Measurements from ENCODE around the gene CATSPERE. TPM values are rescaled to one million over a fixed set of nuclear protein-coding genes. Genes with fewer than 3 reads are reported as not detected.

The CATSPERE gene
- total and polyA plus RNA-seq, 9 of the 15 experiments (the other 6 are each of a cell fraction or from before 2014, with no cell fraction given): 0.06 to 0.16 (median 0.09) TPM; not detected in 3

DNA sequence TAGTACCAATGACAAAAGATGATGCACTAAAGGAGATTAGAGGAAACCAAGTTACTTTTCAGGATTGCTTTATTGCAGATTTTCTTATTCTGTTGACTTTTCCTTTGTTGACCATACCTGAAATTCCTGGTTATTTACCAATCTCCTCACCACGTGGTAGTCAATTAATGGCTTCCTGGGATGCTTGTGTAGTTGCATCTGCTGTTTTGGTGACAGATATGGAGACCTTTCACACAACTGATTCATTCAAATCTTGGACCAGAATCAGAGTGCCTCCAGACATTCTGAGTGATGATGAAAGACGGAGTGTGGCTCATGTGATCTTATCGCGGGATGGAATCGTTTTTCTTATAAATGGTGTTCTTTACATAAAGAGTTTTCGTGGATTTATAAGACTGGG is 91.3 kb downstream of the CATSPERE start (continued):
- TF ChIP-seq, protein P1, sequence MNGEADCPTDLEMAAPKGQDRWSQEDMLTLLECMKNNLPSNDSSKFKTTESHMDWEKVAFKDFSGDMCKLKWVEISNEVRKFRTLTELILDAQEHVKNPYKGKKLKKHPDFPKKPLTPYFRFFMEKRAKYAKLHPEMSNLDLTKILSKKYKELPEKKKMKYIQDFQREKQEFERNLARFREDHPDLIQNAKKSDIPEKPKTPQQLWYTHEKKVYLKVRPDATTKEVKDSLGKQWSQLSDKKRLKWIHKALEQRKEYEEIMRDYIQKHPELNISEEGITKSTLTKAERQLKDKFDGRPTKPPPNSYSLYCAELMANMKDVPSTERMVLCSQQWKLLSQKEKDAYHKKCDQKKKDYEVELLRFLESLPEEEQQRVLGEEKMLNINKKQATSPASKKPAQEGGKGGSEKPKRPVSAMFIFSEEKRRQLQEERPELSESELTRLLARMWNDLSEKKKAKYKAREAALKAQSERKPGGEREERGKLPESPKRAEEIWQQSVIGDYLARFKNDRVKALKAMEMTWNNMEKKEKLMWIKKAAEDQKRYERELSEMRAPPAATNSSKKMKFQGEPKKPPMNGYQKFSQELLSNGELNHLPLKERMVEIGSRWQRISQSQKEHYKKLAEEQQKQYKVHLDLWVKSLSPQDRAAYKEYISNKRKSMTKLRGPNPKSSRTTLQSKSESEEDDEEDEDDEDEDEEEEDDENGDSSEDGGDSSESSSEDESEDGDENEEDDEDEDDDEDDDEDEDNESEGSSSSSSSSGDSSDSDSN (IDR thresholded peaks at IDR 0.05; ENCODE audit: borderline replicate concordance in 1 of 2, low read depth in 2 of 2, low read length in 2 of 2): no peak

DNA sequence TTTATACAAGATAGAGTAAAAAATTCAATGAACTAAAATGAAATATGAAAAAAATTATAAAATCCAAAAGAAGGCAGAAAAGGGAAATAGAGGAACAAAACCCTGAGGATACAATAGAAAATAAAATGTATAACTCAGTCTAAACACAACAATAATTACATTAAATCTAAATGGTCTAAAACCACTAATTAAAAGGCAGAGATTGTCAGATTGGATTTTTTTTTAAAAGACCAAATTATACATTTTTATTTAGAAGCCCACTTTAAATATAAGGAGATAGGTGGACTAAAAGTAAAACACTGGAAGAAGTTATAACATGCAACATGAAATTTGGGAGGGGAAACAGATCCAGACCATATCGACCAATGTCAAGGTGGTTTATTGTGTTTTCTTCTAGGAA is 95.2 kb downstream of the CATSPERE start:
- 0% methylated on average over 1 of the region's 1 CpG for WGBS (ENCODE audit: insufficient coverage, low coverage, missing lambda C conversion rate)
- TF ChIP-seq ZNF76 (CRISPR knock-in tag; IDR thresholded peaks at IDR 0.05; ENCODE audit: borderline replicate concordance) (no peak), RBM25 (IDR thresholded peaks at IDR 0.05; ENCODE audit: low read depth, low read length, severe bottlenecking) (peak; percentile 56), RAD21 (CRISPR knock-in tag; conservative IDR thresholded peaks at IDR 0.05 in 1 of 2, IDR thresholded peaks at IDR 0.05 in 1 of 2) (no peak), KLF13 (tag; IDR thresholded peaks at IDR 0.05; ENCODE audit: borderline replicate concordance, low read depth) (no peak), PPARD (CRISPR knock-in tag; IDR thresholded peaks at IDR 0.05) (no peak), HMG20A (CRISPR knock-in tag; conservative IDR thresholded peaks at IDR 0.05) (no peak), ZNF780A (CRISPR knock-in tag; IDR thresholded peaks at IDR 0.05) (no peak), MECOM (CRISPR knock-in tag; IDR thresholded peaks at IDR 0.05) (no peak), ZNF507 (tag; conservative IDR thresholded peaks at IDR 0.05) (peak; percentile 95), EP300 (IDR thresholded peaks at IDR 0.05; ENCODE audit: low read length) (no peak), JUN (IDR thresholded peaks at IDR 0.05; ENCODE audit: borderline replicate concordance, low read depth, low read length) (no peak), JUN (CRISPR knock-in tag; IDR thresholded peaks at IDR 0.05; ENCODE audit: borderline replicate concordance) (no peak), HSF4 (CRISPR knock-in tag; IDR thresholded peaks at IDR 0.05; ENCODE audit: borderline replicate concordance) (no peak), NFIX (CRISPR knock-in tag; IDR thresholded peaks at IDR 0.05; ENCODE audit: low read depth) (no peak)
- TF ChIP-seq, protein P2, sequence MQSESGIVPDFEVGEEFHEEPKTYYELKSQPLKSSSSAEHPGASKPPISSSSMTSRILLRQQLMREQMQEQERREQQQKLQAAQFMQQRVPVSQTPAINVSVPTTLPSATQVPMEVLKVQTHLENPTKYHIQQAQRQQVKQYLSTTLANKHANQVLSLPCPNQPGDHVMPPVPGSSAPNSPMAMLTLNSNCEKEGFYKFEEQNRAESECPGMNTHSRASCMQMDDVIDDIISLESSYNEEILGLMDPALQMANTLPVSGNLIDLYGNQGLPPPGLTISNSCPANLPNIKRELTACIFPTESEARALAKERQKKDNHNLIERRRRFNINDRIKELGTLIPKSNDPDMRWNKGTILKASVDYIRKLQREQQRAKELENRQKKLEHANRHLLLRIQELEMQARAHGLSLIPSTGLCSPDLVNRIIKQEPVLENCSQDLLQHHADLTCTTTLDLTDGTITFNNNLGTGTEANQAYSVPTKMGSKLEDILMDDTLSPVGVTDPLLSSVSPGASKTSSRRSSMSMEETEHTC (IDR thresholded peaks at IDR 0.05): no peak
- Histone ChIP-seq H3K4me1 (replicated peaks in 1 of 2; ENCODE audit: control insufficient read depth in 2 of 2, insufficient read depth in 2 of 2, low read length in 2 of 2) (no peaks in the 10 kb centered on the region), H2AFZ (ENCODE audit: low read depth, low read length) (no peak overlapping the region), H3K4me3 (no peak overlapping the region), H3K79me2 (ENCODE audit: control insufficient read depth, insufficient read depth, low read length) (no peaks in the 10 kb centered on the region), H3K4me2 (ENCODE audit: insufficient read depth, low read length) (no peak overlapping the region), H3K36me3 (ENCODE audit: control insufficient read depth, insufficient read depth, low read length) (no peaks in the 10 kb centered on the region), H3K27ac (ENCODE audit: extremely low read depth, low read depth, low read length) (no peak overlapping the region), H4K20me1 (replicated peaks; ENCODE audit: control insufficient read depth, insufficient read depth, low read length) (no peaks in the 10 kb centered on the region), H3K9ac (ENCODE audit: insufficient read depth in 1 of 2, low read depth in 2 of 2, low read length in 2 of 2) (no peak overlapping the region), H3K9me3 (replicated peaks; ENCODE audit: control insufficient read depth, insufficient read depth, low read depth, low read length) (no peaks in the 10 kb centered on the region), H3K9me1 (ENCODE audit: control insufficient read depth, insufficient read depth, low read length) (no peaks in the 10 kb centered on the region), H3K27me3 (ENCODE audit: control insufficient read depth in 2 of 2, insufficient read depth in 2 of 2, low read length in 2 of 2) (no peaks in the 10 kb centered on the region)
- DNase-seq (ENCODE audit: extremely low read depth in 1 of 4, low spot score in 3 of 4) (no peak), FAIRE-seq (no peak), ATAC-seq (no peak)
- in situ Hi-C loops (cut with MboI): no loop called here
- no TSS peak for BruUV-seq (replicated peaks)
- ChIA-PET CTCF (ENCODE audit: low intra/inter-chr PET ratio) (no interaction called here), POLR2A (no interaction called here)
- intact Hi-C loops (cut with micrococcal nuclease): no loop called here
